ENCODE data around the gene PBLD.
"Not testable (repeated sequence)": the region's sequence is repeated elsewhere in the genome, so short reads cannot be mapped to it uniquely, and the experiment has no call there.

Gene PBLD

GRCh38 chr10:68249297-68249696 lies 83.4 kb downstream of the PBLD start:
- TF ChIP-seq, protein P1, sequence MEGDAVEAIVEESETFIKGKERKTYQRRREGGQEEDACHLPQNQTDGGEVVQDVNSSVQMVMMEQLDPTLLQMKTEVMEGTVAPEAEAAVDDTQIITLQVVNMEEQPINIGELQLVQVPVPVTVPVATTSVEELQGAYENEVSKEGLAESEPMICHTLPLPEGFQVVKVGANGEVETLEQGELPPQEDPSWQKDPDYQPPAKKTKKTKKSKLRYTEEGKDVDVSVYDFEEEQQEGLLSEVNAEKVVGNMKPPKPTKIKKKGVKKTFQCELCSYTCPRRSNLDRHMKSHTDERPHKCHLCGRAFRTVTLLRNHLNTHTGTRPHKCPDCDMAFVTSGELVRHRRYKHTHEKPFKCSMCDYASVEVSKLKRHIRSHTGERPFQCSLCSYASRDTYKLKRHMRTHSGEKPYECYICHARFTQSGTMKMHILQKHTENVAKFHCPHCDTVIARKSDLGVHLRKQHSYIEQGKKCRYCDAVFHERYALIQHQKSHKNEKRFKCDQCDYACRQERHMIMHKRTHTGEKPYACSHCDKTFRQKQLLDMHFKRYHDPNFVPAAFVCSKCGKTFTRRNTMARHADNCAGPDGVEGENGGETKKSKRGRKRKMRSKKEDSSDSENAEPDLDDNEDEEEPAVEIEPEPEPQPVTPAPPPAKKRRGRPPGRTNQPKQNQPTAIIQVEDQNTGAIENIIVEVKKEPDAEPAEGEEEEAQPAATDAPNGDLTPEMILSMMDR (IDR thresholded peaks at IDR 0.05; ENCODE audit: extremely low read depth, insufficient read depth, missing control alignments), result no peak
- no peak for DNase-seq (ENCODE audit: low spot score)
- in situ Hi-C loops (cut with MboI; ENCODE audit: low pct_unique_long_range_greater_than_20kb, low sequenced_read_pairs, unreplicated experiment), result no loop called here

- TF ChIP-seq, protein P1 (IDR thresholded peaks at IDR 0.05; ENCODE audit: extremely low read depth, insufficient read depth, missing control alignments), result no peak
- no peak for DNase-seq (ENCODE audit: low spot score)
- in situ Hi-C loops (cut with MboI; ENCODE audit: low pct_unique_long_range_greater_than_20kb, low sequenced_read_pairs, unreplicated experiment), result no loop called here
Measured at GRCh38 chr10:68247931-68248330, 84.8 kb downstream of the PBLD start.

DNA sequence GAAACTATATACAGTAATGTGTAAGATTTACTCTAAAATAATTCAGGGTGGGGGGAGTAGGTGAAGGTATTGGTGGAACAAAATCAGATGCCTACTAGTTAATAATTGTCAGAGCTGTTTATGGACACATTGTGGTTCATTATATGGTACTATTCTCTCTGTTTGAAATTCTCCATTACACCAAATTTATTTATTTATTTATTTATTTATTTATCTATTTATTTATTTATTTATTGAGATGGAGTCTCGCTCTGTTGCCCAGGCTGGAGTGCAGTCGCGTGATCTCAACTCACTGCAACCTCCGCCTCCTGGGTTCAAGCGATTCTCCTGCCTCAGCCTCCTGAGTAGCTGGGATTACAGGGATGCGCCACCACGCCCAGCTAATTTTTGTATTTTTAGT lies 86.3 kb downstream of the PBLD start:
- DNase-seq (ENCODE audit: low spot score); in situ Hi-C loops (cut with MboI; ENCODE audit: low pct_unique_long_range_greater_than_20kb, low sequenced_read_pairs, unreplicated experiment): not testable (repeated sequence)

GRCh38 chr10:68242051-68242450 lies 90.7 kb downstream of the PBLD start:
- TF ChIP-seq, protein P1 (IDR thresholded peaks at IDR 0.05; ENCODE audit: extremely low read depth, insufficient read depth, missing control alignments), result no peak
- no peak for DNase-seq (ENCODE audit: low spot score)
- in situ Hi-C loops (cut with MboI; ENCODE audit: low pct_unique_long_range_greater_than_20kb, low sequenced_read_pairs, unreplicated experiment), result no loop called here

- in situ Hi-C loops (cut with MboI; ENCODE audit: low pct_unique_long_range_greater_than_20kb, low sequenced_read_pairs, unreplicated experiment), result no loop called here
- no peak for DNase-seq (ENCODE audit: low spot score)
- TF ChIP-seq, protein P1 (IDR thresholded peaks at IDR 0.05; ENCODE audit: extremely low read depth, insufficient read depth, missing control alignments), result no peak
Measured at GRCh38 chr10:68239596-68240150, 93.1 kb downstream of the PBLD start.

DNA sequence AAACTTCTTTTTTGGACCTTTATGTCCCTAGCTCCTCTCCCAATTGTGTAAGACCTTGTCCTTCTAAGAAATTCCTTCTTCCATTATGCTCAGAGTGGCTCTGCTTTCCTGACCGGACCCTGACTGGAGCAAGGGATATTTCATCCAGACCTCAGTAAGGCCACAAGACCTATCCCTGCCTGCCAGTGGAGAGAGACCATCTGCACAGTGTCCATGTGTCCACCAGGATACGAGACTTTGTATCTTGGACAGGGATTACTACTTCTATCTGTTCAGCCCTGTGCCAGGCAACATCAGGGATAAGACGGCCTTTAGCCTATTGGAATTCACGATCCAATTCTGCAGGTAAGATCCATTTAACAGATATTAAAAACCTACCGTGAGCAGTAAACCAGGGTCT lies 93.7 kb downstream of the PBLD start:
- no peak for DNase-seq (ENCODE audit: low spot score)
- in situ Hi-C loops (cut with MboI; ENCODE audit: low pct_unique_long_range_greater_than_20kb, low sequenced_read_pairs, unreplicated experiment), result no loop called here
- TF ChIP-seq, protein P1 (IDR thresholded peaks at IDR 0.05; ENCODE audit: extremely low read depth, insufficient read depth, missing control alignments), result no peak

DNA sequence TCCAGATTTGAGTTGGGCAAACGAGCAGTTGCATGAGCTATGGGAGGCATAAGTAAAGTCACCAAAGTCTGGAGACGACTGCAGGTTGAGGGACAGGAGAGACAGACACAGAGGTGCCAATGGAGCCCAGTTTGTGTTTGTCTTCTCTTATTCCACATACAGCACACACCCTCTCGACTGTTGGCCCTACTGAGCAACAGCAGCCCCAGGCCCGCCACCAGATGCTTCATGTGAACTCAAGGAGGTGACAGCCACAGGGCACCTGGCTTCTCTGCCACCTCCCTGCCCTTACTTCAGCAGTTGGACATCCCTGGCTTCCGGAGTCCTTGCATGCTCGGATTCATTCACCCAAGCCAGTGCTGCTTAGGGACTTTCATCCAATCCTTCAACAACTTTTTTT lies 94.4 kb downstream of the PBLD start:
- TF ChIP-seq, protein P1 (IDR thresholded peaks at IDR 0.05; ENCODE audit: extremely low read depth, insufficient read depth, missing control alignments), result no peak
- no peak for DNase-seq (ENCODE audit: low spot score)
- in situ Hi-C loops (cut with MboI; ENCODE audit: low pct_unique_long_range_greater_than_20kb, low sequenced_read_pairs, unreplicated experiment), result no loop called here

Data from GM13977 (cell line).